SKM-1 (cell line): ENCODE data around the gene MPPED1.

Source experiments
- DNase-seq: peaks from one replicate; lab custom pipeline; 2025; ENCODE audit not compliant: unreplicated experiment; lab: John Stamatoyannopoulos, UW

MPPED1 gene

DNA sequence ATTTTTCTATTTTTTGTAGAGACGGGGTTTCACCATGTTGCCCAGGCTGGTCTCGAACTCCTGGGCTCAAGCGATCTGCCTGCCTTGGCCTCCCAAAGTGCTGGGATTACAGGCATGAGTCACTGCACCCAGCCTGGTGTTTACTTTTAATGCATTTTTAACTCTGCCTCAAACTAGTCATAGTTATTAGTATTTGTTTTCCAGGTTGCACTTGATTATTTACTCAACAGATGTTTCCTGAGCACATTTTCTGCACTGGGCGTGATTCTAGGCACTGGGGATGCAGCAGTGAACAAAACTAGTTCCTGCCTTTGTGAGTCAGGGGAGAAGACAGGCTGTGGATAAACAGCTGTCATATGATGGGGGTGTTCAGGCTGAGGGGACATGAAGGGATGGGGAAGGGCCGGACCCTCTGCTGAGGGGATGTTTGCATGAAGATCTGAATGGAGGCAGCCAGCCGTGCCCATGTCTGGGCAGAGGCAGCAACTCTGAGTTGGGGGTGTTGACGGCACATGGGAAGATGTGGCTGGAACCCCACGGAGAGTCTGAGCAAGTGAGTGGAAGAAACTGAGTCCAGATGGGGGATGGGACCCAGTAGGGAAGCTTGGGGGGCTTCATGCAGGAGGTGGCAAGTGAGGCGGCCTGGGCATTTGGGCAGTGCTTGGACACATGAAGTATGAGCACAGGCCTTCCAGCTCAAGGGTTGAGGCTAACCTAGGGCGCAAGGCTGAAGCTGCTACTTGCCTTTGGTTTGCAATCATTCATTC lies 34.4 kb downstream of the MPPED1 start:
- no peak for DNase-seq

GRCh38 chr22:43446916-43447315 lies 35.1 kb downstream of the MPPED1 start:
- no peak for DNase-seq

- no peak for DNase-seq
These were observed 35.6 kb downstream of the MPPED1 start for GRCh38 chr22:43447380-43447779.

DNA sequence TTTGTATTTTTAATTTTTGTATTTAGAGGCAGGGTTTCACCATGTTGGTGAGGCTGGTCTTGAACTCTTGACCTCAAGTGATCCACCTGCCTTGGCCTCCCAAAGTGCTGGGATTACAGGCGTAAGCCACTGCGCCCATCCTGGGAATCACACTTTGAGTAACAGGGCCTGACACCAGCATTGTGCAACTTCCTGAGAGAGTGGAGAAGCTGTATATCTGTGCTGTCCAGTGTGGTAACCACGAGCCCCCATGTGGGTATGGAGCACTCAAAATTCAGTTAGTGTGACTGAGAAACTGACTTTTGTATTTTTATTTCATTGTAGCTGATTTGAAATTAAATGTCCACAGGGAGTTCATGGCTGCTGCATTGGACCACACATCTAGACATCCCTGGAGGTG lies 36.2 kb downstream of the MPPED1 start:
- no peak for DNase-seq

DNA sequence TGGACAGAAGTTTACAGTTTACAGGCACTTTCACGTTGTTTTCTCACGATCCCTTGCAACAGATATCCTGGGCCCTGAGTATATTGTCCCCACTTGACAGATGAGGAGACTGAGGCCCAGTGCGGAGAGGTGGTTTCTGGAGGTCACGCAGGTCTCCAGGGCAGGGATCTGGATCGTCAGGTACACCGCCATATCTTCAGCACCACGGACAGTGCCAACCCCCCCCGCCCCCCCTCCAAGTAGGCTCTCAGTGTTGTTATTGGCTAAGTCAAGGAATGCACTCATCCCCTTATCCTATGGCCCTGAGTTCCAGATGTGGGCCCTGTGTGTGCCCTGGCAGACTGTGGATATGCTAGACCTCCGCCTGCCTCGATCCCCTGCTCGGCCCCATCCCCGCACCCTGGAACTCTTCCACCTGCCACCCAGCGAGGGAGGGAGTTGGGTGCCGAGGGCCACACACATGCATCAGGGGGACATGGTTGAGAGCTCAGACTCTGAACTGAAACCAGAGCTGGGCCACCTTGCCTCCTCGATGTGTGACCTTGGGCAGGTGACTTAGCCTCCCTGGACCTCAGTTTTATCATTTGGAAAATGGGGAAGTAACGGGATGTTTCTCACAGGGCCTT lies 37.5 kb downstream of the MPPED1 start:
- no peak for DNase-seq

GRCh38 chr22:43449831-43450225 lies 38.0 kb downstream of the MPPED1 start:
- no peak for DNase-seq

- no peak for DNase-seq
These were observed 39.7 kb downstream of the MPPED1 start for GRCh38 chr22:43451371-43452050.

DNA sequence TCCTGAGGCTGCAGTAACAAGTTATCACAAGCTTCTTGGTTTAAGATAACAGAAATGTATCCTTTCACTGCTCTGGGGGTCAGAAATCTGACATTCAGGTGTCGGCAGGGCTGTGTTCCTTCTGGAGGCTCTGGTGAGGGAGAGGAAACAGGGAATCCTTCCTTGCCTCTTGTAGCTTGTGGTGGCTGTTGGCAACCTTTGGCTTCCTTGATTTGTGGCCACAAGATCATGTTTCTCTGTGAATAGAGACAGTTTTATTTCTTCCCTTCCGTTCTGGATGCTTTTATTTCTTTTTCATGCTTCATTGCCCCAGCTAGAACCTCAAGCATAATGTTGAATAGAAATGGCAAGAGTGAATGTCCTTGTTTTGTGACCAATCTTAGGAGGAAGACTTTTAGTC lies 44.0 kb downstream of the MPPED1 start:
- no peak for DNase-seq

DNA sequence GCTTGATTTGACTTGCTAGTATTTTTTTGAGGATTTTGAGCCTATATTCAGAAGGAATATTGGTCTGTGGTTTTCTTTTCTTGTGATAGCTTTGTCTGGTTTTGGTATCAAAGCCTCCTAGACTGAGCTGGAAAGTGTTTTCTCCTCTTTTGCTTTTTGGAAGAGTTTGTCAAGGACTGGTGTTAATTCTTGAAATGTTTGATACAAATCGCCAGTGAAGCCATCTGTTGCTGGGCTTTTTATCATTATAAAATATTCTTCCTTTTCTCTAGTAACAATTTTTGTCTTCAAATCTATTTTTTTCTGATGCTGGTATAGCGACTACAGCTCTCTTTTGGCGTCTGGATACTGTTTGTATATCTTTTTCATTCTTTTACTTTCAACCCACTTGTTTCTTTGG lies 45.2 kb downstream of the MPPED1 start:
- DNase-seq: no peak

DNA sequence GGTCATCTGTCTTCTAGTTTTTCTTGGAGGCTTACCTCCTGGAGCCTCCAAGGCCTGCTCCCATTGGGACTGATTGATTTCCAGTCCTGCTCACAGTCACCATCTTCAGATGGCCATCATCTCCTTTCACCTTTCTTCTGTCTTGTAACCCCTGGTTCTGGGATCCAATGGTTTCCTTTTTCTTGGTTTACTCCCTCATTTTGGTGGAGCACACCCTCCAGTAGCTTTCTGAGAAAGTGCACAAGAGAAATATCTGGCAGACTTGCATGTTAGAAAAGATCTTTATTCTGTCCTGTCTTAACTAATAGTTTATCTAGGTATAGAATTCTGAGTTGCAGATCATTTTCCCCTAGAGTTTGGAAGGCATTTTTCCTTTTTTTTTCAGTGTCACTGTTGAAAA lies 50.9 kb downstream of the MPPED1 start:
- no peak for DNase-seq

- no peak for DNase-seq
These were observed 53.0 kb downstream of the MPPED1 start for GRCh38 chr22:43464809-43465208.

GRCh38 chr22:43465291-43466015 lies 53.6 kb downstream of the MPPED1 start:
- no peak for DNase-seq

- DNase-seq: no peak
These were observed 54.9 kb downstream of the MPPED1 start for GRCh38 chr22:43466710-43467109.

DNA sequence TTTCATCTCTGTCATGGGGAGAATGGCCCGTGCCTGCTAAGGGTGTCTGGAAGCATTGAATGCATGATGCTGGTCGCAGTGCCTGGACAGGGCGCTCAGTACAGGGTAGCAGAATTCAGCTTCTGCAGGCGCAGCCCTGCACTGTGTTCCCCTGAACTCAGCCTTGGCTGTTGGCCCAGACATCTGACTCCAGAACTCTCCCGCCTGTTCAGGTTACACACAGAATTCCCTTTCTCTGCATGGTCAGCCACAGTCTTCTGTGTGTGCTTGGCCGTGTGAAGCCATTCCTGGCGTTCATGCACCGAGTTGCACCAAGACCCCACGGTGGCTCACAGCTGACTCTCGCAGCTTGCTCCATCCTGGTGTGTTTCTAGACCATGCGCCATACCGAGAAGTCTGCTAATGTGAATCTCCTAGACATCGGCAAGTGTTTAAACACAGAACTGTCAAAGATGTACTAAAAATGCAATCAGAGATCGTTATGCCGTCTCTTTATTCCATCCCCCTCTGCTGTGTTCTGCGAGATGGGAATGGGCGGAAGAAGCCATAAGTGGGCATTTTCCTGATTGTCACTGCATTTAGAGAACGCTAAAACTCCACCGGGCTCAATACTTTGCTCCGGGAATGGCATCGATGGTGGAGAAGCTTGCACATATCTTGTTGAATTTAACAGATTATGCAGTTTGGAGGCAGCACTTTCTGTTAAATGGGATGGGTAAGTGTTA lies 55.6 kb downstream of the MPPED1 start:
- no peak for DNase-seq

- DNase-seq: no peak
These were observed 58.4 kb downstream of the MPPED1 start for GRCh38 chr22:43470253-43470652.

DNA sequence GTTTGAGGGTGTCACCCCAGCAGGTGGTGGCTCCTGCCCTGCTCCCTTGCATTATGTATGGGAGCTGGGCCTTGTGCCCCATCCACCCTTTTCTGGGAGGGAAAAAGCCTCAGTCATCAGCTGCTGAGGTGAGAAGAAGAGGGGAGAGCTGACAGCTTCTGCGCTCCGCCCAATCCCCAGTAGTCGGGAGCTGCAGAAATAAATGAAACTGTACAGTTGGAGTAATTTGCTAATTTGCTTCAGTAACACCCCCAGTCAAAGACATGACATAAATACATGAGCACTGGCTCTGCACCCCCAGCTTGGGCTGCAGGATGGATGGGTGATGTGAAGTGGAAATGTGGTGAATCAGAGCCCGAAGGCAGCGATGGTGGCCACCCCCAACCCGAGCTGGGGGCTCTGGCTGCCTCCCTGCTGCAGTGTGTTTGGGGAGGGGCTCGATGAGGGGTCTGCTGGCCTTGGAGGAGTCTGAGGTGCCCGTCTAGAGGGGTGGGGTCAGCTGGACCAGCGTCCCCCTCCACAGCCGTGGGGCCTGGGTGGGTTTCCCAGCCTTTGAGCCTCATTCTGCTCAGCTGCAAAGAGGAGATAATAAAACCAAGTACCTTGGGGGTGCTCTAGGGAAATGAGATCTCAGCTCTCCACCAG lies 59.2 kb downstream of the MPPED1 start:
- no peak for DNase-seq

DNA sequence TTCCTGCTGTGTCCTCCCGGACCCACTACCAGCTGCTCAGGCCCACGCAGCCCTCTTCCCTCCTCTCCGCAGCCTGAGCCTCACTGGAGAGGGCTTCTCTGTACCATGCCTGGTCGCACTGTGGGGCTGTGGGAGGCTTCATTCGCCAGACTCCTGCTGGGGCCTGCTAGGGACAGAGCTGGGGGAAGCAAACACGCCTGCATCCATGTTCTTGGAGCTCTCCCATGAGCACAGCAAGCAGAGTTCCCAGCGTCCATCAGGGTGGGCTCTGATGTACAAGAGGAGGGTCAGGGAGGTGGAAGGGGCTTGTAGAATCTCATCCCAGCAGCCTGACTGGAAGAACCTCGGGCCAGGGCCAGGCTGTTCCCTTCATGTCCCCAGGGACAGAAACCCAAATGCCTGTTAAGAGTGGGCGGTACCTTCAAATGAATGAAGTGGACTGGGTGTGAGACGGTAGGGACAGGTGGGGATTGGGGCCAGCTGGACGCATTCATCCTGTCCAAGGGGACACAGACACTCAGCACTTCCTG lies 59.9 kb downstream of the MPPED1 start:
- DNase-seq: no peak

- no peak for DNase-seq
These were observed 61.2 kb downstream of the MPPED1 start for GRCh38 chr22:43473031-43473430.

GRCh38 chr22:43473441-43473840 lies 61.6 kb downstream of the MPPED1 start:
- no peak for DNase-seq
